HepG2 (cell line): ENCODE results near the gene ZNF12.

Experiments
- CEBPG ChIP-seq: IDR thresholded peaks from 2 replicates; pipeline ENCODE4 v1.6.1; 2016
- CHCHD3 ChIP-seq: sonication (generic); formaldehyde crosslinking; IDR thresholded peaks from 2 replicates; pipeline ENCODE4 v1.8.0; 2022; ENCODE audit warnings: mild to moderate bottlenecking, missing genetic modification reagents, moderate library complexity
- DMTF1 ChIP-seq: sonication (generic); formaldehyde crosslinking; IDR thresholded peaks from 2 replicates; pipeline ENCODE4 v1.4.0; 2020; ENCODE audit warnings: mild to moderate bottlenecking, missing genetic modification reagents
- FOXK2 ChIP-seq: fragments of 450-650 bp; IDR thresholded peaks from 2 replicates; pipeline ENCODE4 v1.6.1; 2016
- HIVEP1 ChIP-seq: sonication (generic); formaldehyde crosslinking; IDR thresholded peaks from 2 replicates; pipeline ENCODE4 v1.4.0; 2020; ENCODE audit warnings: mild to moderate bottlenecking, missing genetic modification reagents
- TBL1XR1 ChIP-seq: fragments of 150-350 bp; IDR thresholded peaks from 2 replicates; pipeline ENCODE4 v1.6.1; 2014; ENCODE audit warnings: borderline replicate concordance, low read length; ENCODE audit not compliant: partially characterized antibody
- ZFP36 ChIP-seq: fragments of 150-350 bp; IDR thresholded peaks from 2 replicates; pipeline ENCODE4 v1.6.1; 2018; ENCODE audit warnings: borderline replicate concordance, low read length, low read depth; ENCODE audit not compliant: partially characterized antibody
- ZMAT5 ChIP-seq: sonication (generic); formaldehyde crosslinking; IDR thresholded peaks from 2 replicates; pipeline ENCODE4 v1.5.0; 2020; ENCODE audit warnings: mild to moderate bottlenecking, low read depth, missing genetic modification reagents, borderline replicate concordance
- ZNF10 ChIP-seq: sonication (generic); formaldehyde crosslinking; IDR thresholded peaks from 2 replicates; pipeline ENCODE4 v1.4.0; 2020; ENCODE audit warnings: mild to moderate bottlenecking, low read depth, missing genetic modification reagents, borderline replicate concordance

- no peak for TF ChIP-seq CEBPG (CRISPR knock-in tag)
- no peak for TF ChIP-seq TBL1XR1
- no peak for TF ChIP-seq ZNF10 (CRISPR knock-in tag)
- no peak for TF ChIP-seq FOXK2
- no peak for TF ChIP-seq ZMAT5
- TF ChIP-seq DMTF1 (CRISPR knock-in tag), result no peak
- TF ChIP-seq ZFP36, result no peak
- no peak for TF ChIP-seq HIVEP1
- TF ChIP-seq CHCHD3 (CRISPR knock-in tag), result no peak
Measured at GRCh38 chr7:6648066-6648814, 58.5 kb downstream of the ZNF12 start.
